Gastroesophageal sphincter (tissue), 4 donors: Measurements from ENCODE around the gene BCL2L13. TPM values are rescaled to one million over a fixed set of nuclear protein-coding genes. Genes with fewer than 3 reads are reported as not detected.

ENCODE experiments used
- ATAC-seq: fragments of 150-250 bp; one replicate; pipeline ENCODE4 v1.9.1; 2016; ENCODE audit warnings: mild to moderate bottlenecking, moderate library complexity
- H3K27ac ChIP-seq, 4 donors: fragments of 200-600 bp; sonication (generic) in 3 of 4; 1 replicate in 3 of 4; 2 replicates in 1 of 4; pipeline ENCODE4 v1.5.1; 2016 to 2019
- H3K27me3 ChIP-seq: fragments of 200-600 bp; sonication (generic); one replicate; pipeline ENCODE4 v1.5.1; 2019
- H3K36me3 ChIP-seq, 2 donors: fragments of 200-600 bp; sonication (generic); one replicate each; pipeline ENCODE4 v1.5.1; 2019; ENCODE audit warnings: control low read depth in 1 of 2
- H3K4me1 ChIP-seq, 3 donors: fragments of 200-600 bp; sonication (generic); 1 replicate in 2 of 3; 2 replicates in 1 of 3; pipeline ENCODE4 v1.5.1; 2016 to 2019; ENCODE audit warnings: control low read depth in 2 of 3
- H3K4me3 ChIP-seq, 2 donors: fragments of 200-600 bp; sonication (generic); one replicate each; pipeline ENCODE4 v1.5.1; 2019; ENCODE audit warnings: mild to moderate bottlenecking in 1 of 2, moderate library complexity in 1 of 2
- H3K9me3 ChIP-seq, 3 donors: fragments of 200-600 bp; sonication (generic); one replicate each; pipeline ENCODE4 v1.5.1; 2017 to 2019; ENCODE audit warnings: control low read depth in 2 of 3
- EP300 ChIP-seq: sonication (generic); formaldehyde crosslinking; IDR thresholded peaks from one replicate; pipeline ENCODE4 v1.6.1; 2017; ENCODE audit warnings: antibody characterized with exemption, mild to moderate bottlenecking
- POLR2A ChIP-seq, 2 donors: fragments of 450-650 bp; IDR thresholded peaks; one replicate each; pipeline ENCODE4 v1.6.1; 2017; ENCODE audit warnings: antibody characterized with exemption in 2 of 2, mild to moderate bottlenecking in 2 of 2, moderate library complexity in 1 of 2
- POLR2AphosphoS5 ChIP-seq: sonication (generic); formaldehyde crosslinking; IDR thresholded peaks from one replicate; pipeline ENCODE4 v1.6.1; 2017; ENCODE audit warnings: antibody characterized with exemption
- WGBS, 2 donors: methylation state at CpG; one replicate each; pipeline ENCODE4 v1.1.5; 2018; ENCODE audit warnings: low coverage in 1 of 2; 5-methylcytosine and 5-hydroxymethylcytosine counted together
- total RNA-seq, 4 donors: library from RNA; depleted of rRNA; stranded (reverse); fragments of >200 nt; gene quantifications; one replicate each; pipeline ENCODE4 v1.1.0, GENCODE V29; 2016
- TF ChIP-seq, protein P1 (sequence below), 4 experiments: fragments of 200-600 bp in 2 of 4; fragments of 450-650 bp in 2 of 4; sonication (generic) in 1 of 4; IDR thresholded peaks; one replicate each; pipeline ENCODE4 v1.5.1; 2017 to 2019; ENCODE audit warnings: antibody characterized with exemption in 4 of 4, mild to moderate bottlenecking in 2 of 4, moderate library complexity in 2 of 4

The BCL2L13 gene
- total RNA-seq, 4 donors from 2014 or later, result 68.5 to 193 (median 131) TPM

DNA sequence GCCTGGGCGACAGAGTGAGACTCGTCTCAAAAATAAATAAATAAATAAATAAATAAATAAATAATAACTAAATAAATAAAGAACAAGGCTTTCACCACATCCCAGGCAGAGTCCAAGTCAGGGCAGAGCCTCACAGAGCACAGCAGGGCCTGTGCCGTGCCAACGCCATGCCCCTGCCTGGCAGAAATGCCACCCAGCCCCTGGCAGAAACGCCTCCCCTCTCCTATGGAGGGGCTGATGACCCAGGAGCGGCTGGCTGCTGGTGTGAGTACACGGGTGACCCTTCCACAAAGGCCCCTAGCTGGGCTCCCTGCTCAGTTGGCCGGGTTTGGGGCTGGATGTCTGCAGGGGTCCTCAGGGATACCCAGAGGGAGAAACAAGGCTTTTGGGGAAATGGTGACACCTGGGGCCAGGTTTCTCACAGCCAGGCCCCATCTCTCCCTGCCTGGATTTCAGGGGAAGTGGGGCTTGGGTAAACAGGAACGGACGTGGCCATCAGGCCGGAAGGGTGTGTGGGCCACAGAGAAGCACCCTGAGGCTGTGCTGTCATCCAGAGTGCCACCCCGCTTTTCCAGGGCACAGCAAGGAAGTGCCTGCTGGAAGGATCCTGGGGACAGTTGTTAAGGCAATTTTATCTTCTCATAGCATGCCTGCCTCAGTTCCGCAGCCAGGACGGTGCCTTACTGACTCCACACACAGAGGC, 130.6 kb downstream of the BCL2L13 start:
- Histone ChIP-seq H3K27me3 (no peaks in the 10 kb centered on the region), H3K36me3 (no peaks in the 10 kb centered on the region), H3K27ac (no peak overlapping the region), H3K9me3 (no peaks in the 10 kb centered on the region), H3K4me1 (peaks cover 0 to 17% (median 8%) of the 10 kb centered on the region in 3 donors), H3K4me3 (no peak overlapping the region)
- no peak for ATAC-seq
- no peak for TF ChIP-seq EP300
- no peak for TF ChIP-seq POLR2AphosphoS5
- no peak for TF ChIP-seq POLR2A (IDR thresholded peaks at IDR 0.05)
- TF ChIP-seq, protein P1, sequence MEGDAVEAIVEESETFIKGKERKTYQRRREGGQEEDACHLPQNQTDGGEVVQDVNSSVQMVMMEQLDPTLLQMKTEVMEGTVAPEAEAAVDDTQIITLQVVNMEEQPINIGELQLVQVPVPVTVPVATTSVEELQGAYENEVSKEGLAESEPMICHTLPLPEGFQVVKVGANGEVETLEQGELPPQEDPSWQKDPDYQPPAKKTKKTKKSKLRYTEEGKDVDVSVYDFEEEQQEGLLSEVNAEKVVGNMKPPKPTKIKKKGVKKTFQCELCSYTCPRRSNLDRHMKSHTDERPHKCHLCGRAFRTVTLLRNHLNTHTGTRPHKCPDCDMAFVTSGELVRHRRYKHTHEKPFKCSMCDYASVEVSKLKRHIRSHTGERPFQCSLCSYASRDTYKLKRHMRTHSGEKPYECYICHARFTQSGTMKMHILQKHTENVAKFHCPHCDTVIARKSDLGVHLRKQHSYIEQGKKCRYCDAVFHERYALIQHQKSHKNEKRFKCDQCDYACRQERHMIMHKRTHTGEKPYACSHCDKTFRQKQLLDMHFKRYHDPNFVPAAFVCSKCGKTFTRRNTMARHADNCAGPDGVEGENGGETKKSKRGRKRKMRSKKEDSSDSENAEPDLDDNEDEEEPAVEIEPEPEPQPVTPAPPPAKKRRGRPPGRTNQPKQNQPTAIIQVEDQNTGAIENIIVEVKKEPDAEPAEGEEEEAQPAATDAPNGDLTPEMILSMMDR (IDR thresholded peaks at IDR 0.05), result no peak
- 93 to 97% methylated on average over 2 to 6 of the region's 14 CpGs for WGBS, 2 donors

DNA sequence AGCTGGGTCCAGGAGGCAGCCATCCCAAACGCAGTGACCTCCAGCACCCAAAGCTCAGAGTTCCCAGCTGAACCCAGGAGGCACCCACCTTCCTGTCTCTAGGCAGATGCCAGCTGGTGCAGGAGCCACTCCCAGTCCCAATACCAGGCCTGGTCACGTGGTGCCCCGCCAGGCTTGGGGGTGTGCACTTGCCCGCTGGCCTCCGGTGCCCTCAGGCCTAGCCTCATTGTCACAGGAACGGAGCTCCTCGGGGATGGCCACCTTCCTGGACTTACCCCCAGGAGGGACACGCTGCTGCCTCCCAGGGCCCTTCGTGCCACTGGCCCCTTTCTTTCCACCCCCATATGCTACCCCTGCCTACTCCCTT, 131.1 kb downstream of the BCL2L13 start:
- Histone ChIP-seq H3K4me1 (peaks cover 0 to 19% (median 10%) of the 10 kb centered on the region in 3 donors), H3K4me3 (no peak overlapping the region), H3K27me3 (no peaks in the 10 kb centered on the region), H3K36me3 (no peaks in the 10 kb centered on the region), H3K9me3 (no peaks in the 10 kb centered on the region), H3K27ac (no peak overlapping the region)
- no peak for ATAC-seq
- WGBS, 2 donors, result 83 to 100% methylated on average over 4 to 5 of the region's 9 CpGs
- TF ChIP-seq, protein P1 (IDR thresholded peaks at IDR 0.05), result no peak
- TF ChIP-seq POLR2A (IDR thresholded peaks at IDR 0.05), result no peak
- no peak for TF ChIP-seq EP300
- no peak for TF ChIP-seq POLR2AphosphoS5

- ATAC-seq, result no peak
- WGBS, 2 donors, result 91 to 92% methylated on average over 2 to 5 of the region's 19 CpGs
- TF ChIP-seq POLR2A (IDR thresholded peaks at IDR 0.05) (no peak), POLR2AphosphoS5 (no peak), EP300 (no peak)
- TF ChIP-seq, protein P1 (IDR thresholded peaks at IDR 0.05), result no peak
- Histone ChIP-seq H3K9me3 (no peaks in the 10 kb centered on the region), H3K36me3 (no peaks in the 10 kb centered on the region), H3K4me1 (peaks cover 0 to 24% (median 13%) of the 10 kb centered on the region in 3 donors), H3K4me3 (no peak overlapping the region), H3K27ac (no peak overlapping the region), H3K27me3 (no peaks in the 10 kb centered on the region)
These were observed 131.9 kb downstream of the BCL2L13 start for GRCh38 chr22:17770180-17771077.

GRCh38 chr22:17772249-17772957, 133.8 kb downstream of the BCL2L13 start:
- no peak for ATAC-seq
- Histone ChIP-seq H3K4me3 (peak overlapping the region in 1 of 2 donors; percentile 91), H3K9me3 (no peaks in the 10 kb centered on the region), H3K27ac (no peak overlapping the region), H3K4me1 (peaks cover 0 to 24% (median 13%) of the 10 kb centered on the region in 3 donors), H3K36me3 (no peaks in the 10 kb centered on the region), H3K27me3 (peaks cover 3% of the 10 kb centered on the region)
- 80 to 100% methylated on average over 1 to 2 of the region's 21 CpGs for WGBS, 2 donors
- TF ChIP-seq POLR2A (IDR thresholded peaks at IDR 0.05) (no peak), EP300 (no peak)
- TF ChIP-seq, protein P1 (IDR thresholded peaks at IDR 0.05), result no peak
